ENCODE data around the gene DDX52. TPM values are rescaled to one million over a fixed set of nuclear protein-coding genes. Genes with fewer than 3 reads are reported as not detected.
"Not testable (repeated sequence)": the region's sequence is repeated elsewhere in the genome, so short reads cannot be mapped to it uniquely, and the experiment has no call there.

Gene DDX52
- 10 to 100 TPM in 11 of 12 donors, not detected in 1; 16.9 to 33.9 (median 20.2) TPM for polyA plus RNA-seq (ENCODE audit: insufficient read length in 12 of 12)
- long read RNA-seq, donor 1, full-length matches to known transcripts, result 4 of 12 reads
- long read RNA-seq, donor 1, partial matches to known transcripts, result 8 of 12 reads
- long read RNA-seq, donor 1, other reads (novel, unspliced or antisense), result 0 of 12 reads
- long read RNA-seq, donor 2, full-length matches to known transcripts, result 6 of 17 reads
- long read RNA-seq, donor 2, partial matches to known transcripts, result 11 of 17 reads
- long read RNA-seq, donor 2, other reads (novel, unspliced or antisense), result 0 of 17 reads
- long read RNA-seq, donor 3, full-length matches to known transcripts, result 2 of 2 reads
- long read RNA-seq, donor 3, partial matches to known transcripts, result 0 of 2 reads
- long read RNA-seq, donor 3, other reads (novel, unspliced or antisense), result 0 of 2 reads
- long read RNA-seq, donor 4, full-length matches to known transcripts, result 2 of 2 reads
- long read RNA-seq, donor 4, partial matches to known transcripts, result 0 of 2 reads
- long read RNA-seq, donor 4, other reads (novel, unspliced or antisense), result 0 of 2 reads
- long read RNA-seq, donor 5, full-length matches to known transcripts, result 3 of 16 reads
- long read RNA-seq, donor 5, partial matches to known transcripts, result 13 of 16 reads
- long read RNA-seq, donor 5, other reads (novel, unspliced or antisense), result 0 of 16 reads
- long read RNA-seq, donor 6, full-length matches to known transcripts, result 2 of 11 reads
- long read RNA-seq, donor 6, partial matches to known transcripts, result 9 of 11 reads
- long read RNA-seq, donor 6, other reads (novel, unspliced or antisense), result 0 of 11 reads
- long read RNA-seq, donor 7, full-length matches to known transcripts, result 1 of 1 reads
- long read RNA-seq, donor 7, partial matches to known transcripts, result 0 of 1 reads
- long read RNA-seq, donor 7, other reads (novel, unspliced or antisense), result 0 of 1 reads
- long read RNA-seq, donor 8, full-length matches to known transcripts, result 1 of 6 reads
- long read RNA-seq, donor 8, partial matches to known transcripts, result 5 of 6 reads
- long read RNA-seq, donor 8, other reads (novel, unspliced or antisense), result 0 of 6 reads
- long read RNA-seq, donor 9, full-length matches to known transcripts, result 2 of 2 reads
- long read RNA-seq, donor 9, partial matches to known transcripts, result 0 of 2 reads
- long read RNA-seq, donor 9, other reads (novel, unspliced or antisense), result 0 of 2 reads
- long read RNA-seq, donor 10, full-length matches to known transcripts, result 4 of 4 reads
- long read RNA-seq, donor 10, partial matches to known transcripts, result 0 of 4 reads
- long read RNA-seq, donor 10, other reads (novel, unspliced or antisense), result 0 of 4 reads
- long read RNA-seq, donor 11, full-length matches to known transcripts, result 2 of 10 reads
- long read RNA-seq, donor 11, partial matches to known transcripts, result 8 of 10 reads
- long read RNA-seq, donor 11, other reads (novel, unspliced or antisense), result 0 of 10 reads

GRCh38 chr17:37643118-37643766 lies at the start of gene DDX52:
Gene DDX52, minus strand, starts transcription at chr17:37643446. Its CDS starts 26 bp downstream, at chr17:37643420.
- peak; percentile 92 for DNase-seq

GRCh38 chr17:37691807-37692206 lies 48.6 kb upstream of the DDX52 start:
- DNase-seq, result no peak

- no peak for DNase-seq
Observed at GRCh38 chr17:37689317-37689716, 46.1 kb upstream of the DDX52 start.

- DNase-seq, result no peak
Observed at GRCh38 chr17:37683454-37683984, 40.3 kb upstream of the DDX52 start.

- DNase-seq, result no peak
Observed at GRCh38 chr17:37682007-37682406, 38.8 kb upstream of the DDX52 start.

- DNase-seq, result not testable (repeated sequence)
Observed at GRCh38 chr17:37679995-37680394, 36.7 kb upstream of the DDX52 start.

GRCh38 chr17:37678036-37678435 lies 34.8 kb upstream of the DDX52 start:
- DNase-seq, result no peak

GRCh38 chr17:37677021-37677420 lies 33.8 kb upstream of the DDX52 start:
- DNase-seq, result no peak

- DNase-seq, result no peak
Observed at GRCh38 chr17:37676115-37676925, 33.1 kb upstream of the DDX52 start.

- no peak for DNase-seq
Observed at GRCh38 chr17:37674511-37674910, 31.3 kb upstream of the DDX52 start.

GRCh38 chr17:37673386-37673785 lies 30.1 kb upstream of the DDX52 start:
- DNase-seq, result no peak

- DNase-seq, result no peak
Observed at GRCh38 chr17:37672548-37673078, 29.4 kb upstream of the DDX52 start.

- no peak for DNase-seq
Observed at GRCh38 chr17:37671824-37672547, 28.7 kb upstream of the DDX52 start.

- no peak for DNase-seq
Observed at GRCh38 chr17:37671028-37671823, 28.0 kb upstream of the DDX52 start.

- DNase-seq, result no peak
Observed at GRCh38 chr17:37667039-37667438, 23.8 kb upstream of the DDX52 start.

GRCh38 chr17:37664214-37664613 lies 21.0 kb upstream of the DDX52 start:
- DNase-seq, result no peak

GRCh38 chr17:37662353-37662752 lies 19.1 kb upstream of the DDX52 start:
- DNase-seq, result no peak
